Vagina (tissue), 2 donors: Measurements from ENCODE around the gene MGMT.

ENCODE experiments used
- POLR2AphosphoS5 ChIP-seq, 2 donors: sonication (generic); formaldehyde crosslinking; IDR thresholded peaks; one replicate each; pipeline ENCODE4 v1.9.0; 2017; ENCODE audit warnings: antibody characterized with exemption in 2 of 2, mild to moderate bottlenecking in 2 of 2, low read depth in 1 of 2; ENCODE audit not compliant: insufficient read depth in 1 of 2
- TF ChIP-seq, protein P1 (sequence below), 3 experiments: fragments of 450-650 bp in 2 of 3; fragments of 200-600 bp in 1 of 3; sonication (generic) in 1 of 3; IDR thresholded peaks; one replicate each; pipeline ENCODE4 v1.5.1; 2017 to 2019; ENCODE audit warnings: antibody characterized with exemption in 3 of 3, mild to moderate bottlenecking in 2 of 3, moderate library complexity in 2 of 3

DNA sequence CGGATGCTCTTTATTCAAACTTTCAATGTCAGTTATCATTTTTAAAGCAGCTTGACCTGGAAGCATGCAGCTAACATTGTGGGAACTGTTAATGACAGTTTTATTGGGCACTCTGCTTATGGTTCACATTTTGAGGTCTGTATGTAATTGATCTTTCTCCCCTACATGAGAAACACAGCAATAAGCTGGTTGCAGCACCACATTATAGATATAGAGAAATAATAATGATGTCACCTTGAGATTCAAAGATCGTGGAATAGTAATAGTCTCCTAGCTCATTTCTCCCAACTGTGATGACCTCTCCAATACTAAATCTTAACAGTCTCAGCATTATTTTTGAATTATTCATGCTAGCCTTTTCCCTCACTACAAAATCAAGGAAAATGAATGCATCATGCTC is 22.7 kb upstream of the MGMT start:
- TF ChIP-seq, protein P1, sequence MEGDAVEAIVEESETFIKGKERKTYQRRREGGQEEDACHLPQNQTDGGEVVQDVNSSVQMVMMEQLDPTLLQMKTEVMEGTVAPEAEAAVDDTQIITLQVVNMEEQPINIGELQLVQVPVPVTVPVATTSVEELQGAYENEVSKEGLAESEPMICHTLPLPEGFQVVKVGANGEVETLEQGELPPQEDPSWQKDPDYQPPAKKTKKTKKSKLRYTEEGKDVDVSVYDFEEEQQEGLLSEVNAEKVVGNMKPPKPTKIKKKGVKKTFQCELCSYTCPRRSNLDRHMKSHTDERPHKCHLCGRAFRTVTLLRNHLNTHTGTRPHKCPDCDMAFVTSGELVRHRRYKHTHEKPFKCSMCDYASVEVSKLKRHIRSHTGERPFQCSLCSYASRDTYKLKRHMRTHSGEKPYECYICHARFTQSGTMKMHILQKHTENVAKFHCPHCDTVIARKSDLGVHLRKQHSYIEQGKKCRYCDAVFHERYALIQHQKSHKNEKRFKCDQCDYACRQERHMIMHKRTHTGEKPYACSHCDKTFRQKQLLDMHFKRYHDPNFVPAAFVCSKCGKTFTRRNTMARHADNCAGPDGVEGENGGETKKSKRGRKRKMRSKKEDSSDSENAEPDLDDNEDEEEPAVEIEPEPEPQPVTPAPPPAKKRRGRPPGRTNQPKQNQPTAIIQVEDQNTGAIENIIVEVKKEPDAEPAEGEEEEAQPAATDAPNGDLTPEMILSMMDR (IDR thresholded peaks at IDR 0.05) = no peak
- no peak for TF ChIP-seq POLR2AphosphoS5 (IDR thresholded peaks at IDR 0.05; ENCODE audit: insufficient read depth in 1 of 2, low read depth in 1 of 2)
